Uterus (tissue), 4 donors: ENCODE results near the gene TMEM164. TPM values are rescaled to one million over a fixed set of nuclear protein-coding genes. Genes with fewer than 3 reads are reported as not detected.

Experiments
- DNase-seq, 2 donors: peaks; one replicate each; pipeline ENCODE4 v3.0.0-alpha.2; 2019 to 2020
- H3K27ac ChIP-seq, 2 donors: fragments of 200-600 bp; sonication (generic); 1 replicate in 1 of 2; 2 replicates in 1 of 2; pipeline ENCODE4 v1.5.1; 2016 to 2018
- H3K27me3 ChIP-seq, 2 donors: fragments of 200-600 bp; sonication (generic); one replicate each; pipeline ENCODE4 v1.5.1; 2018 to 2019; ENCODE audit warnings: control low read depth in 1 of 2
- H3K36me3 ChIP-seq, 2 donors: fragments of 200-600 bp; sonication (generic); one replicate each; pipeline ENCODE4 v1.5.1; 2019; ENCODE audit warnings: control low read depth in 1 of 2
- H3K4me1 ChIP-seq, 2 donors: fragments of 200-600 bp; sonication (generic); one replicate each; pipeline ENCODE4 v1.5.1; 2018 to 2019; ENCODE audit warnings: control low read depth in 1 of 2
- H3K4me3 ChIP-seq, 2 donors: fragments of 200-600 bp; sonication (generic); 1 replicate in 1 of 2; 2 replicates in 1 of 2; pipeline ENCODE4 v1.5.1; 2018 to 2019; ENCODE audit warnings: mild to moderate bottlenecking in 1 of 2
- H3K9me3 ChIP-seq, 2 donors: fragments of 200-600 bp; sonication (generic); one replicate each; pipeline ENCODE4 v1.5.1; 2019; ENCODE audit warnings: control low read depth in 1 of 2
- CTCF ChIP-seq, 4 experiments: fragments of 200-600 bp in 2 of 4; fragments of 450-650 bp in 2 of 4; sonication (generic) in 2 of 4; IDR thresholded peaks; one replicate each; pipeline ENCODE4 v1.5.1; 2016 to 2019; ENCODE audit warnings: antibody characterized with exemption in 4 of 4, mild to moderate bottlenecking in 2 of 4, moderate library complexity in 1 of 4
- POLR2A ChIP-seq, 2 donors: fragments of 450-650 bp; IDR thresholded peaks; one replicate each; pipeline ENCODE4 v1.6.1; 2016; ENCODE audit warnings: antibody characterized with exemption in 2 of 2, mild to moderate bottlenecking in 1 of 2, moderate library complexity in 1 of 2
- intact Hi-C: fragments of 100-400 bp; cut with DNase I; formaldehyde crosslinking; loops from one replicate; pipeline ENCODE4 v1.15.1; 2023; ENCODE audit warnings: low total_unique reads
- total RNA-seq, 4 donors: library from RNA; depleted of rRNA in 3 of 4; stranded (reverse); fragments of >200 nt in 3 of 4; gene quantifications; one replicate each; pipeline versions ENCODE4 v1.1.0 to v1.2.4, GENCODE V29; 2014 to 2023
- donor health status: DM: yes; HTN: yes; CAD: no.

Gene TMEM164
- total RNA-seq, 4 donors from 2014 or later = 3.1 to 18.9 (median 11.5) TPM

- H3K27ac ChIP-seq = no peak overlapping the region
- H3K27me3 ChIP-seq = no peaks in the 10 kb centered on the region
- no peak overlapping the region for H3K4me3 ChIP-seq
- no peaks in the 10 kb centered on the region for H3K36me3 ChIP-seq
- H3K9me3 ChIP-seq = no peaks in the 10 kb centered on the region
- DNase-seq = peak in 1 of 2 donors; percentile 15
- TF ChIP-seq POLR2A (IDR thresholded peaks at IDR 0.05) = no peak
- TF ChIP-seq CTCF (IDR thresholded peaks at IDR 0.05) = no peak
- H3K4me1 ChIP-seq = no peaks in the 10 kb centered on the region
- intact Hi-C loops = no loop called here
Measured at GRCh38 chrX:110218591-110218990, 215.7 kb downstream of the TMEM164 start.

- TF ChIP-seq POLR2A (IDR thresholded peaks at IDR 0.05) = no peak
- no peak for TF ChIP-seq CTCF (IDR thresholded peaks at IDR 0.05)
- Histone ChIP-seq H3K9me3 (no peaks in the 10 kb centered on the region), H3K4me1 (no peaks in the 10 kb centered on the region), H3K36me3 (no peaks in the 10 kb centered on the region), H3K27ac (no peak overlapping the region), H3K27me3 (no peaks in the 10 kb centered on the region), H3K4me3 (no peak overlapping the region)
- intact Hi-C loops = no loop called here
- DNase-seq = no peak
Measured at GRCh38 chrX:110219920-110220319, 217.0 kb downstream of the TMEM164 start.

- Histone ChIP-seq H3K36me3 (no peaks in the 10 kb centered on the region), H3K27ac (no peak overlapping the region), H3K4me3 (no peak overlapping the region), H3K9me3 (no peaks in the 10 kb centered on the region), H3K4me1 (no peaks in the 10 kb centered on the region), H3K27me3 (no peaks in the 10 kb centered on the region)
- intact Hi-C loops = no loop called here
- TF ChIP-seq CTCF (IDR thresholded peaks at IDR 0.05) (no peak), POLR2A (IDR thresholded peaks at IDR 0.05) (no peak)
- no peak for DNase-seq
Measured at GRCh38 chrX:110222497-110223257, 219.8 kb downstream of the TMEM164 start.

- Histone ChIP-seq H3K4me3 (no peak overlapping the region), H3K27me3 (peaks cover 0 to 3% of the 10 kb centered on the region in 2 donors), H3K36me3 (no peaks in the 10 kb centered on the region), H3K9me3 (no peaks in the 10 kb centered on the region), H3K4me1 (no peaks in the 10 kb centered on the region), H3K27ac (no peak overlapping the region)
- intact Hi-C loops = no loop called here
- TF ChIP-seq CTCF (IDR thresholded peaks at IDR 0.05) = no peak
- TF ChIP-seq POLR2A (IDR thresholded peaks at IDR 0.05) = no peak
- no peak for DNase-seq
Measured at GRCh38 chrX:110224926-110225617, 222.2 kb downstream of the TMEM164 start.

- peaks cover 0 to 3% of the 10 kb centered on the region in 2 donors for H3K27me3 ChIP-seq
- H3K9me3 ChIP-seq = no peaks in the 10 kb centered on the region
- intact Hi-C loops = no loop called here
- H3K27ac ChIP-seq = no peak overlapping the region
- no peaks in the 10 kb centered on the region for H3K36me3 ChIP-seq
- H3K4me3 ChIP-seq = no peak overlapping the region
- TF ChIP-seq CTCF (IDR thresholded peaks at IDR 0.05) = no peak
- TF ChIP-seq POLR2A (IDR thresholded peaks at IDR 0.05) = no peak
- no peaks in the 10 kb centered on the region for H3K4me1 ChIP-seq
- no peak for DNase-seq
Measured at GRCh38 chrX:110226931-110227330, 224.0 kb downstream of the TMEM164 start.
